HCT116 (cell line): ENCODE results near the gene L1CAM. TPM values are rescaled to one million over a fixed set of nuclear protein-coding genes. Genes with fewer than 3 reads are reported as not detected.

ENCODE experiments used
- ATAC-seq: fragments of 200-7000 bp; cut with Tn5 transposase; 2 replicates; pipeline ENCODE4 v1.9.1; 2020; ENCODE audit warnings: mild to moderate bottlenecking, moderate library complexity
- BruUV-seq: library from RNA; stranded (reverse); fragments of 400-500 nt; replicated peaks from 2 replicates; lab custom pipeline; 2021; lab: Mats Ljungman, UMichigan
- CTCF ChIA-PET: fragments of 300-600 bp; sonication (Branson Sonifier 250); formaldehyde crosslinking; loops from one replicate; lab custom pipeline; 2021; ENCODE audit warnings: antibody characterized with exemption; lab: Charles Lee
- POLR2A ChIA-PET: fragments of 300-600, 350-600 bp; sonication (Branson Sonifier 250); formaldehyde crosslinking; loops from one replicate; lab custom pipeline; 2021; ENCODE audit warnings: antibody characterized with exemption; lab: Charles Lee
- RAD21 ChIA-PET, 2 experiments: fragments of 300-600 bp; sonication (Branson Sonifier 250); formaldehyde crosslinking; loops; one replicate each; lab custom pipeline; 2023; ENCODE audit warnings: low total read pairs in 2 of 2; ENCODE audit not compliant: uncharacterized antibody in 2 of 2, unreplicated experiment in 2 of 2, low non-redundant PET in 1 of 2; lab: Charles Lee
- DNase-seq: peaks from one replicate; pipeline ENCODE4 v3.0.0-alpha.2; 2010; ENCODE audit warnings: low read depth, low spot score
- H2AFZ ChIP-seq: fragments of 200-600 bp; shearing (Covaris generic), sonication (generic); 2 replicates; pipeline ENCODE4 v1.6.1; 2017; ENCODE audit warnings: low read depth, mixed run types, mixed read lengths, antibody characterized with exemption, low read length; ENCODE audit not compliant: poor library complexity, severe bottlenecking
- H3K27ac ChIP-seq: 2 replicates; pipeline ENCODE4 v1.5.1; 2012; ENCODE audit warnings: low read depth, low read length
- H3K27me3 ChIP-seq: fragments of 200-600 bp; sonication (generic); 2 replicates; pipeline ENCODE4 v1.6.1; 2016; ENCODE audit warnings: mixed run types, low read length, mixed read lengths; ENCODE audit not compliant: insufficient read depth
- H3K36me3 ChIP-seq, 2 experiments: fragments of 200-500 bp in 1 of 2; fragments of 200-600 bp in 1 of 2; sonication (Bioruptor generic) in 1 of 2; sonication (generic) in 1 of 2; 2 replicates each; pipeline versions ENCODE4 v1.5.1 to v1.6.1; 2014 to 2016; ENCODE audit warnings: low read length in 2 of 2, inconsistent platforms in 1 of 2, mixed read lengths in 1 of 2, mixed run types in 1 of 2; ENCODE audit not compliant: insufficient read depth in 2 of 2, control insufficient read depth in 1 of 2
- H3K4me1 ChIP-seq, 2 experiments: fragments of 200-600 bp in 1 of 2; sonication (generic) in 1 of 2; 2 replicates each; pipeline versions ENCODE4 v1.5.1 to v1.6.1; 2012 to 2017; ENCODE audit warnings: low read length in 2 of 2, inconsistent platforms in 1 of 2, mild to moderate bottlenecking in 1 of 2, mixed read lengths in 1 of 2, mixed run types in 1 of 2, moderate library complexity in 1 of 2; ENCODE audit not compliant: insufficient read depth in 2 of 2, control insufficient read depth in 1 of 2
- H3K4me2 ChIP-seq: fragments of 200-600 bp; sonication (generic); 2 replicates; pipeline ENCODE4 v1.6.1; 2017; ENCODE audit warnings: mixed run types, low read length, mixed read lengths
- H3K4me3 ChIP-seq, 2 experiments: fragments of 200-600 bp in 1 of 2; sonication (generic) in 1 of 2; replicated peaks in 1 of 2; 2 replicates each; pipeline ENCODE4 v1.5.1; 2011 to 2016; ENCODE audit warnings: low read length in 2 of 2, control low read depth in 1 of 2, low read depth in 1 of 2, mild to moderate bottlenecking in 1 of 2, mixed read lengths in 1 of 2, mixed run types in 1 of 2
- H3K79me2 ChIP-seq: fragments of 200-600 bp; sonication (generic); 2 replicates; pipeline ENCODE4 v1.6.1; 2017; ENCODE audit warnings: mild to moderate bottlenecking, mixed run types, low read length, moderate library complexity, mixed read lengths; ENCODE audit not compliant: insufficient read depth
- H3K9ac ChIP-seq: fragments of 200-600 bp; sonication (generic); 2 replicates; pipeline ENCODE4 v1.6.1; 2016; ENCODE audit warnings: low read length, mixed read lengths
- H3K9me2 ChIP-seq: fragments of 200-600 bp; sonication (generic), shearing (Covaris generic); 2 replicates; pipeline ENCODE4 v1.6.1; 2017; ENCODE audit warnings: mixed run types, mild to moderate bottlenecking, moderate library complexity; ENCODE audit not compliant: insufficient read depth
- H3K9me3 ChIP-seq, 2 experiments: fragments of 200-500 bp in 1 of 2; fragments of 200-600 bp in 1 of 2; sonication (Bioruptor generic) in 1 of 2; sonication (generic) in 1 of 2; 2 replicates each; pipeline ENCODE4 v1.6.1; 2014 to 2017; ENCODE audit warnings: low read length in 2 of 2, mixed read lengths in 2 of 2, inconsistent platforms in 1 of 2, low read depth in 1 of 2, mild to moderate bottlenecking in 1 of 2, mixed run types in 1 of 2, moderate library complexity in 1 of 2; ENCODE audit not compliant: control insufficient read depth in 1 of 2, insufficient read depth in 1 of 2
- H4K20me1 ChIP-seq: fragments of 200-600 bp; sonication (generic), shearing (Covaris generic); 2 replicates; pipeline ENCODE4 v1.6.1; 2017; ENCODE audit warnings: mixed run types, mild to moderate bottlenecking, moderate library complexity; ENCODE audit not compliant: insufficient read depth
- CBX3 ChIP-seq: IDR thresholded peaks from 2 replicates; pipeline ENCODE4 v1.6.1; 2012; ENCODE audit warnings: low read depth
- CEBPB ChIP-seq: IDR thresholded peaks from 2 replicates; pipeline ENCODE4 v1.6.1; 2012; ENCODE audit warnings: low read depth
- ELF1 ChIP-seq: IDR thresholded peaks from 2 replicates; pipeline ENCODE4 v1.6.1; 2012; ENCODE audit warnings: low read depth, borderline replicate concordance
- EZH2phosphoT487 ChIP-seq: fragments of 200-600 bp; IDR thresholded peaks from 2 replicates; pipeline ENCODE4 v1.6.1; 2018; ENCODE audit warnings: antibody characterized with exemption, borderline replicate concordance
- ZNF274 ChIP-seq: fragments of 200-500 bp; sonication (Bioruptor generic); IDR thresholded peaks from 2 replicates; pipeline ENCODE4 v1.6.1; 2014; ENCODE audit warnings: mild to moderate bottlenecking, low read depth, low read length, inconsistent platforms
- intact Hi-C: fragments of 100-400 bp; cut with micrococcal nuclease; formaldehyde crosslinking; loops from 2 replicates; pipeline ENCODE4 v1.10.0; 2022
- total RNA-seq: library from RNA; stranded (reverse); gene quantifications from one replicate; pipeline ENCODE4 v1.2.1, GENCODE V29; 2021; ENCODE audit not compliant: unreplicated experiment
- TF ChIP-seq, protein P1 (sequence below): IDR thresholded peaks from 2 replicates; pipeline ENCODE4 v1.6.1; 2012
- TF ChIP-seq, protein P2 (sequence below): IDR thresholded peaks from 2 replicates; pipeline ENCODE4 v1.6.1; 2011; ENCODE audit warnings: mild to moderate bottlenecking, low read length, moderate library complexity; ENCODE audit not compliant: insufficient replicate concordance; ENCODE audit errors: extremely low read depth
- TF ChIP-seq, protein P3 (sequence below): IDR thresholded peaks from 2 replicates; pipeline ENCODE4 v1.6.1; 2012; ENCODE audit warnings: low read depth

Gene L1CAM
- total RNA-seq, 1 experiment from 2014 or later: 14.8 TPM

DNA sequence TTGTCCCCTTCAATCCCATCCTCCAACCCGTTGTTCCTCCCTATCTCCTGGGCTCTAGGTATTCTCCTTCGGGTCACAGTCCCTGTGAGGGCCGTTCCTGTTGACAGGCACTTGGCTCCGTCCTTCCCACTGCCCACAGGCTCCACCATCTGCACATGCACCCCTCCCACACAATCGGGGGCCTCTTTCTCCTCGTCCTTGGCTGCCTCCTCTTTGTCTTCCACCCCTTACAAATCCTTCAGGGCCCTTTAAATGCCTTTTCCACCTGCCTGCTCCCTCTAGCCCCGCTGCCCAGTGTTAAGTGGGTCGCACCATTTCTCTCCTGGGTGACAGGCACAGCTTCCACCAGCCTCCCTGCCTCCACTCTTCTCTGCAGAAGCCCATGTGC, 15.8 kb upstream of the L1CAM start:
- CTCF ChIA-PET: no interaction called here
- BruUV-seq: no TSS peak
- H3K4me3 ChIP-seq: no peak overlapping the region

DNA sequence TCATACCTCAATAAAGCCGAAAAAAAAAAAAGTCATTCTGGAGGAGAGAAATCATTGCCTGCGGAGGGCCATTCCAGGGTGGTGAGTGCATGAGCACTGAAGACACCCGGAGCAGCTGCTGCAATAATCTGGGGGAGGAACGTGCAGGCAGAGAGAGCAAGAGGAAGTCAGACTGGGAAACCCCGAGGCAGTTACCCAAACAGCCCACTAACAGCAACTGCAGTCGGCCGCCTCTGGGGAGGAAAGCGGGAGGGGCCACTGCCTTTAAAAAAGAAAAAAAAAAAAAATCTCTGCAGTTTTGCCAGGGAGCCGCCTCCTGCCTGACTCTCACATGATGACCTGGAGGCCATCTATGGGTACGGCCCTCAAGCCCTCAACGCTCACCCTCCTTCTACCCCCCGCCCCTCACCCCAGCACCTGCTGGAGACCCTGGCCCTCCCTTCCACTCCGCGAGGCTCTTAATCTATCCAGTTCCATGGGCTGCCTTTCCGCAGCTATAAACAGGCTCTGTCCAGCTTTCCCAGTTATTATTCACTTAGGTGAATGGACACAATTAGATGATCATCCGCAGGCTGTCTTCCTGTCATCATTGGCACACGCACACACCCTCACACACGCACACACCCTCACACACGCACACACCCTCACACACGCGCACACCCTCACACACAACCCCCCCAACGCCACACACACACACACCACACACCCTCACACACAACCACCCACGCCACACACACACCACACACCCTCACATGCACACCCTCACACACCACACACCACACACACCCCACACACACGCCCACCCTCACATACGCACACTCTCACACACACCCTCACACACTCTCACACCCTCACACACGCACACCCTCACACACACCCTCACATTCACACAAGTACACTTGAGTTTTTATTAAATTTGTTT, 15.1 kb upstream of the L1CAM start:
- CTCF ChIA-PET: no interaction called here
- Histone ChIP-seq H3K4me1 (peaks cover 6 to 23% of the 10 kb centered on the region in 2 experiments; a peak in 2 of 4 replicates), H3K4me2 (peak overlapping the region; percentile 28; the same call in 1 of the 2 replicates), H3K27ac (no peak overlapping the region), H3K4me3 (no peak overlapping the region), H3K79me2 (no peaks in the 10 kb centered on the region), H3K9ac (no peak overlapping the region), H3K36me3 (no peaks in the 10 kb centered on the region), H3K27me3 (no peaks in the 10 kb centered on the region), H3K9me2 (no peaks in the 10 kb centered on the region), H4K20me1 (no peaks in the 10 kb centered on the region), H3K9me3 (no peaks in the 10 kb centered on the region), H2AFZ (no peak overlapping the region)
- peak; percentile 28; the same call in 1 of the 2 replicates for ATAC-seq
- POLR2A ChIA-PET: interaction anchor here (0.7 kb wide), 1 partner anchor 11 kb away, joined by 3 read pairs; no protein-coding TSS in a partner anchor
- RAD21 ChIA-PET: no interaction called here
- intact Hi-C loops: no loop called here
- TF ChIP-seq, protein P1, sequence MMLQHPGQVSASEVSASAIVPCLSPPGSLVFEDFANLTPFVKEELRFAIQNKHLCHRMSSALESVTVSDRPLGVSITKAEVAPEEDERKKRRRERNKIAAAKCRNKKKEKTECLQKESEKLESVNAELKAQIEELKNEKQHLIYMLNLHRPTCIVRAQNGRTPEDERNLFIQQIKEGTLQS: no peak
- TF ChIP-seq ELF1: no peak
- no peak for TF ChIP-seq CEBPB
- TF ChIP-seq CBX3: no peak
- TF ChIP-seq EZH2phosphoT487: no peak
- TF ChIP-seq, protein P2, sequence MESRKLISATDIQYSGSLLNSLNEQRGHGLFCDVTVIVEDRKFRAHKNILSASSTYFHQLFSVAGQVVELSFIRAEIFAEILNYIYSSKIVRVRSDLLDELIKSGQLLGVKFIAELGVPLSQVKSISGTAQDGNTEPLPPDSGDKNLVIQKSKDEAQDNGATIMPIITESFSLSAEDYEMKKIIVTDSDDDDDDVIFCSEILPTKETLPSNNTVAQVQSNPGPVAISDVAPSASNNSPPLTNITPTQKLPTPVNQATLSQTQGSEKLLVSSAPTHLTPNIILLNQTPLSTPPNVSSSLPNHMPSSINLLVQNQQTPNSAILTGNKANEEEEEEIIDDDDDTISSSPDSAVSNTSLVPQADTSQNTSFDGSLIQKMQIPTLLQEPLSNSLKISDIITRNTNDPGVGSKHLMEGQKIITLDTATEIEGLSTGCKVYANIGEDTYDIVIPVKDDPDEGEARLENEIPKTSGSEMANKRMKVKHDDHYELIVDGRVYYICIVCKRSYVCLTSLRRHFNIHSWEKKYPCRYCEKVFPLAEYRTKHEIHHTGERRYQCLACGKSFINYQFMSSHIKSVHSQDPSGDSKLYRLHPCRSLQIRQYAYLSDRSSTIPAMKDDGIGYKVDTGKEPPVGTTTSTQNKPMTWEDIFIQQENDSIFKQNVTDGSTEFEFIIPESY: no peak
- TF ChIP-seq, protein P3, sequence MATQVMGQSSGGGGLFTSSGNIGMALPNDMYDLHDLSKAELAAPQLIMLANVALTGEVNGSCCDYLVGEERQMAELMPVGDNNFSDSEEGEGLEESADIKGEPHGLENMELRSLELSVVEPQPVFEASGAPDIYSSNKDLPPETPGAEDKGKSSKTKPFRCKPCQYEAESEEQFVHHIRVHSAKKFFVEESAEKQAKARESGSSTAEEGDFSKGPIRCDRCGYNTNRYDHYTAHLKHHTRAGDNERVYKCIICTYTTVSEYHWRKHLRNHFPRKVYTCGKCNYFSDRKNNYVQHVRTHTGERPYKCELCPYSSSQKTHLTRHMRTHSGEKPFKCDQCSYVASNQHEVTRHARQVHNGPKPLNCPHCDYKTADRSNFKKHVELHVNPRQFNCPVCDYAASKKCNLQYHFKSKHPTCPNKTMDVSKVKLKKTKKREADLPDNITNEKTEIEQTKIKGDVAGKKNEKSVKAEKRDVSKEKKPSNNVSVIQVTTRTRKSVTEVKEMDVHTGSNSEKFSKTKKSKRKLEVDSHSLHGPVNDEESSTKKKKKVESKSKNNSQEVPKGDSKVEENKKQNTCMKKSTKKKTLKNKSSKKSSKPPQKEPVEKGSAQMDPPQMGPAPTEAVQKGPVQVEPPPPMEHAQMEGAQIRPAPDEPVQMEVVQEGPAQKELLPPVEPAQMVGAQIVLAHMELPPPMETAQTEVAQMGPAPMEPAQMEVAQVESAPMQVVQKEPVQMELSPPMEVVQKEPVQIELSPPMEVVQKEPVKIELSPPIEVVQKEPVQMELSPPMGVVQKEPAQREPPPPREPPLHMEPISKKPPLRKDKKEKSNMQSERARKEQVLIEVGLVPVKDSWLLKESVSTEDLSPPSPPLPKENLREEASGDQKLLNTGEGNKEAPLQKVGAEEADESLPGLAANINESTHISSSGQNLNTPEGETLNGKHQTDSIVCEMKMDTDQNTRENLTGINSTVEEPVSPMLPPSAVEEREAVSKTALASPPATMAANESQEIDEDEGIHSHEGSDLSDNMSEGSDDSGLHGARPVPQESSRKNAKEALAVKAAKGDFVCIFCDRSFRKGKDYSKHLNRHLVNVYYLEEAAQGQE: no peak
- BruUV-seq: no TSS peak
- no peak for DNase-seq

More for the DNA sequence above, 15.8 kb upstream of the L1CAM start:
- no peaks in the 10 kb centered on the region for H4K20me1 ChIP-seq
- no peak for DNase-seq
- no peak overlapping the region for H2AFZ ChIP-seq
- RAD21 ChIA-PET: no interaction called here
- H3K9me3 ChIP-seq: no peaks in the 10 kb centered on the region
- ATAC-seq: no peak
- no peaks in the 10 kb centered on the region for H3K27me3 ChIP-seq
- no peak for TF ChIP-seq ZNF274
- TF ChIP-seq, all 23 proteins: peak for 0
- no peak overlapping the region for H3K4me2 ChIP-seq
- H3K27ac ChIP-seq: no peak overlapping the region
- no peaks in the 10 kb centered on the region for H3K36me3 ChIP-seq
- peaks cover 6 to 23% of the 10 kb centered on the region in 2 experiments; a peak in 2 of 4 replicates for H3K4me1 ChIP-seq
- H3K79me2 ChIP-seq: no peaks in the 10 kb centered on the region
- no peak overlapping the region for H3K9ac ChIP-seq
- intact Hi-C loops: no loop called here
- POLR2A ChIA-PET: no interaction called here
- H3K9me2 ChIP-seq: no peaks in the 10 kb centered on the region
